Epithelial cell of esophagus (primary cell): Measurements from ENCODE around the gene APC2.

Source experiments
- DNase-seq: peaks from one replicate; pipeline ENCODE4 v3.0.0; 2010; ENCODE audit warnings: low read depth
- H3K4me3 ChIP-seq: 2 replicates; pipeline ENCODE4 v1.5.1; 2011; ENCODE audit warnings: mild to moderate bottlenecking, low read length, control low read depth
- TF ChIP-seq, protein P1 (sequence below): IDR thresholded peaks from 2 replicates; pipeline ENCODE4 v1.5.1; 2011; ENCODE audit warnings: low read depth, mild to moderate bottlenecking, low read length, control low read depth, inconsistent platforms; ENCODE audit not compliant: insufficient read depth; ENCODE audit errors: missing control alignments

The APC2 gene

DNA sequence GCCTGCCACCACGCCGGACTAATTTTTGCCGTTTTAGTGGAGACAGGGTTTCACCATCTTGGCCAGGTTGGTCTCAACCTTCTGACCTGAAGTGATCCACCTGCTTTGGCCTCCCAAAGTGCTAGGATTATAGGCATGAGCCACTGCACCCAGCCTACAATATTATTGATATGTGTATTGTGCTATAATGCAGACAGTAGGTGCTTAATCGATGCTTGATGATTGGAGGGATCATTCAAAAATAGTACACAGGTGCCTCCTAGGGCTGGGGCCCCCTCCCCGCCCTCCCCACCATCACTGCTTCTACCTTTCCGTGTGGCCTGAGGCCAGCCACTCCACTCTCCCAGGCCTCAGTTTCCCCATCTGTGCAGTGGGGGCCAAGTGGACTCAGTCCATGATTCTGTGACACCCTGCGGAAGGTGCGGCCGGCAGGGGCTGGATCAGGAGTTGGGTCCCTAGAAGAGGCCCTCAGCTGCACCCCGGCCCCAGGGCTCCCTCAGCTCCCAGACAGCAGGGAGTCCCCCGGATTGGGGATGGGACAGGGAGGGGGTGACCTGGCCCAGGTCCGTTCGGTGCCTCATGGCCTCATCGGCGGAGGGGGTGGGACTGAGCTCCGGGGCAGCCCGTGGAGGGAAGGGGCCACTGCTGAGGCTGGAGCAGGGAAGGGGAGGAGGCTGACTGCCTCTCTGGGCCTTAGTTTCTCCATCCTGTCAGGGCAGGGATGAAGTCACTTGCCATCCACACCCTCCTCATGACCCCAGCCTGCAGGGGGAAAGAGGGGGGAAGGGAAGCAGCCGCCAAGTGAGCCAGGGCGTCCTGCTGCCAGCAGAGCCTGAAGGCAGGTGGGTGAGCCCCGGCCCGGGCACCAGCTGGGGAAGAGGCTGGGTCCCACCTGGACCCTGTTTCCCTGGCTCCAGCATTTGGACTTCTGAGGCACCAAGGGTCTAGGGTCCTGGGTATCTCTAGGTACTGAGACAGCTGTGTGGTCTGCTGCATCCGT is 61.7 kb downstream of the APC2 start:
- no peak for DNase-seq
- TF ChIP-seq, protein P1, sequence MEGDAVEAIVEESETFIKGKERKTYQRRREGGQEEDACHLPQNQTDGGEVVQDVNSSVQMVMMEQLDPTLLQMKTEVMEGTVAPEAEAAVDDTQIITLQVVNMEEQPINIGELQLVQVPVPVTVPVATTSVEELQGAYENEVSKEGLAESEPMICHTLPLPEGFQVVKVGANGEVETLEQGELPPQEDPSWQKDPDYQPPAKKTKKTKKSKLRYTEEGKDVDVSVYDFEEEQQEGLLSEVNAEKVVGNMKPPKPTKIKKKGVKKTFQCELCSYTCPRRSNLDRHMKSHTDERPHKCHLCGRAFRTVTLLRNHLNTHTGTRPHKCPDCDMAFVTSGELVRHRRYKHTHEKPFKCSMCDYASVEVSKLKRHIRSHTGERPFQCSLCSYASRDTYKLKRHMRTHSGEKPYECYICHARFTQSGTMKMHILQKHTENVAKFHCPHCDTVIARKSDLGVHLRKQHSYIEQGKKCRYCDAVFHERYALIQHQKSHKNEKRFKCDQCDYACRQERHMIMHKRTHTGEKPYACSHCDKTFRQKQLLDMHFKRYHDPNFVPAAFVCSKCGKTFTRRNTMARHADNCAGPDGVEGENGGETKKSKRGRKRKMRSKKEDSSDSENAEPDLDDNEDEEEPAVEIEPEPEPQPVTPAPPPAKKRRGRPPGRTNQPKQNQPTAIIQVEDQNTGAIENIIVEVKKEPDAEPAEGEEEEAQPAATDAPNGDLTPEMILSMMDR, result no peak
- H3K4me3 ChIP-seq, result peak overlapping the region; percentile 10

DNA sequence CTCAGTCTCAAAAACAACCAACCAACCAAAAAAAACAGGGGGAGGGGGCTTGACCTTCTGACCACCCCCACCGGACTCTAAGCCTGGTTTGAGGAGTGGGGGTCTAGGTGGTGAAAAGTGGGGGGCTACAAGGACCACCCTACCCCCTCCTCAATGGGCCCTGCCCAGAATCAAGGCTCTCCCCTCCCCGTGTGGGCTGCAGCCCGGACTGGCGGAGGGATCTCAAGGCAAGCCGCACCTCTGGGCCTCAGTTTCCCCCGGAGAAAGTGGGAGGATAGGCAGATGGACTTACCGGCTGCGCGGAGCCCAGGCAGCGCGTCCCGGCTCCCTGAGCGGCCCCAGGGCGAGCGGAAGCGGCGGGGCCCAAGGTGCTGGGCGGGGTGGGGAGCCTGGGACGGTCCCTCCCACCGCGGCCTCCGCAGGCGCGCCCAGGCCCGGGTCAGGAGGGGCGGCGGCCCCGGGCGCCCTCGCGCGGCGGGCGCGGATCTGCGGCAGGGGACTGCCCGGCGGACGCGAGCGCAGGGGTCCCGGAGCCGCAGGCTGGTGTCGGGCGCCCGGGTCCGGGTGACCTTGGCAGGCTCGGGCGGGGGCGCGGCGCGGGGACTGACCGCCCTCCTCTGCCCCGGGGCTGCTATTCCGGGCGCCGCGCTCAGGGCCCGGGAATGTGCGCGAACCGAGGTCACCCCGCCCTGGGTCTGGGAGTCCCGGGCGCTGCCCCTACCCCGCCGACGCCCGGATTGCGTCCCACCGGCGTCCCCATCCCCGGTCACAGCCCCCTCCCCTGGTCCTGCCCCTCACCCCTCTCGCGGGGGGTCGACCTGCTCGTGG is 63.0 kb downstream of the APC2 start, which contains the start of gene ADAMTSL5:
TSS of gene ADAMTSL5 (minus strand) at position 349 of the 828 bp plus-strand sequence. CDS start 2,076 bp downstream, outside the sequence.
- peak within 1 kb of the TSS; percentile 47 for H3K4me3 ChIP-seq
- TF ChIP-seq, protein P1, result no peak
- peak; percentile 77 for DNase-seq

DNA sequence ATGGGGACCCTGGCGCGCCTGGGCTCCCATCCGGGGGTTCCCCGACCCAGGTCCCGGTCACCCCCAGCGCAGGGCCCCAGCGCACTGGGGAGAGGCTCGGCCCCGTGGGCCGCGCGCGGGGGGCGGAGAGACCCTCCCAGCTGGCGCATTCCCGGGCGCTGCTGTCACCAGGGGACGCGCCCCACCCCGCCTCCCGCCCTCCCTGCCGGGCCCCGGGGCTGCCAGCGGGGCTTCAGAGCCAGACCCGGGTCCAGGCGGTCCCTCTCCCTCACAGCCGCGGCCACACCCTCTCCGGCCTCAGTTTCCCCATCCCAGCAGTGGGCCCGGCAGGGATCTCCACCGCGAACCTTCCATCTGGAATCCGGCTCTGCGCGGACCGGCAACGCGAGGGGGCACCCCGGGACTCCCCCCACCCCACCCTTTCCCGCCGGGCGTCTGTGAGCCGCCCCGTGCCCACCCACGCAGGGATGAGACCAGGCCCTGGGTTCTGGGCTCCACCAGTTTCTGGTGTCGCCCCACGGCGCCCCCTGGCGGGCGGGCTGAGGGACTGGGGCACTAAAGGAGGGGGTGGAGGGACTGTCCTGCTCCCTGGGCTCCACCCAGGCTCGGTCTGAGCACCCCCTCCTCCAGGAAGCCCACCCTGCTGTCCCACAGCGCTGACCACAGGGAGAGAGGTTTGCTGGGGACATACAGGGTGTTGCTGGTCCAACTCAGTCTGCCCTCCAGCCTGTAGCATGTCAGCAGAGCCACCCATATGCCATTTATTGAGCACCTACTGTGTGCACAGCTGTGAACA is 63.8 kb downstream of the APC2 start:
- TF ChIP-seq, protein P1, result peak; percentile 74
- peak overlapping the region; percentile 47 for H3K4me3 ChIP-seq

DNA sequence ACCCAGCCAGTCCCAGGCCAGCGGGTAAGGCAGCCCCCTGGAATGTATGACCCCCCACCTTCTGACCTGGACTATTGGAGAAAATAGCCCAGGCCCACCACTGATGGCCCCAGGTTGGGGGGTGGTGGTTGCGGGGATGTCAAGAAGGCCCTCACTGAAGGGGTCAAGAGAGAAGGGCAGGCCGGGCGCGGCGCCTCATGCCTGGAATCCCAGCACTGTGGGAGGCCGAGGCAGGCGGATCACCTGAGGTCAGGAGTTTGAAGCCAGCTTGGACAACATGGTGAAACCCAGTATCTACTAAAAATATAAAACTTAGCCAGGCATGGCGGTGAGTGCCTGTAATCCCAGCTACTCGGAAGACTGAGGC is 64.4 kb downstream of the APC2 start:
- TF ChIP-seq, protein P1, result no peak
- no peak for DNase-seq
- no peak overlapping the region for H3K4me3 ChIP-seq

More for the DNA sequence above, 63.8 kb downstream of the APC2 start:
- DNase-seq, result peak; percentile 76

DNA sequence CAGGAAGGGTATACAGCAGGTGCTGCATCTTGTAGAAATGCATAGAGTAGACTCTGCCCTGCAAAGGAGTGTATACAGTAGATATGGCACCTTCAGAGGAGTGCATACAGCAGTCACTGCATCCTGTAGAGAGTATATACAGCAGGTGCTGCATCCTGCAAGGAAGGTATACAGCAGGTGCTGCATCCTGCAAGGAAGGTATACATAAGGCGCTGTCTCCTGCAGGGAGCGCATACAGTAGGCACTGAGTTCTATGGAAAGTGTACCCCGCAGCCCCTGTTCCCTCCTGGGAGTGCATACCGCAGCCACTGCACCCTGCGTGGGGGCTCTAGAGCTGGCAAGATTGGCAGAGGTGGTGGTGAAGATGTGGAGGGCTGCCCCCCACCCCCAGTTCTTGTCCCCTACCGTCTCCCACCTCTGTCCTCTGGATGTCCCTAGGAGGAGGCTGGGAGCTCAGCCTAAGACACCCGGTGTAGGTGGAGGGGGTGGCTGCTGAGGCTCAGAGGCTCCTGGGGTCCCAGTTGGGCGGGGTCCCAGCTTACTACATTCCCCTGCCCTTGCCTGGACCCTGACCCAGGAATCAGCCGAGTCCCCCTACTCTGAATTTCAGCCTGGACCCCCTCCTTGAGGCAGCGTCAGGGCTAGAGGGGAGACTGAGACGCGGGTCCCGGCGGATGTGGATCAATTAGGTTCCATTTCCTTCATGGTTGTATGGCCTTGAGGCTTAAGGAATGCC is 65.2 kb downstream of the APC2 start:
- TF ChIP-seq, protein P1, result no peak
- no peak overlapping the region for H3K4me3 ChIP-seq
- no peak for DNase-seq

DNA sequence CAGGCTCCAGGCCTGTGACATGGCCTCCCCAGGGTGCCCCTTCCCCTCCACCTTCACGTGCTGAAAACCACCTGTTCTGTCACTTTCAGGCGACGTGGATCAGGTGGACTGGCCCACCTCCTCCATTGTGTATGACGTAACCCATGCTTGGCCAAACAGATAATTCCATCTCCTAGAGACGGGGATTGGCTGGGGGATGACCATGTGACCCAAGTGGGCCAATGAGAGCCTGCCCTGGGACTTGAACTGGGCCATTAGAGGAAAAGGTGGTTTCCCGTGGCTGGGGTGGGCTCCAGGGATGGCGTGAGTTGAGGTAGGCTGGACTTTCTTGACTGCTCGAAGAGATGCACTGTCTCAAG is 66.5 kb downstream of the APC2 start:
- DNase-seq, result no peak
- TF ChIP-seq, protein P1, result no peak
- no peak overlapping the region for H3K4me3 ChIP-seq
